ENCODE data around the gene GNAQ.

DNA sequence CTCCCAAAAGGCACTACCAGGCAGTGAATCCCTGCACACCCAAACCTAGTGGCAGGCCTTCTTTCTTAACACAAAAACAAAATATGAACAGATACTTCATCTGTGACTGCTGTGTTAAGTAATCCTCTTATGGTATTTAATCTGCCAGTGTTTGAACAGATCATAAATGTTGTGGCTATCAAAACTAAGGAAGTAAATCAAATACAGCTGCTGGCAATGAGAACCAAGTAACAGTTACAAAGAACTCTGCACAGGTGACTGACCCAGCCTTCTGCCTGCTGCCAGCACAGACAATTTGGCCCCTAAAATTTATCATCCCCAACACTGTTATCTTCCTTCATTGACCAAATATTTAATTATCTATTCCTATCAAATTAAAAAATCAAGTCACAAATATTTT lies 78.0 kb downstream of the GNAQ start:
- TF ChIP-seq, protein P1, sequence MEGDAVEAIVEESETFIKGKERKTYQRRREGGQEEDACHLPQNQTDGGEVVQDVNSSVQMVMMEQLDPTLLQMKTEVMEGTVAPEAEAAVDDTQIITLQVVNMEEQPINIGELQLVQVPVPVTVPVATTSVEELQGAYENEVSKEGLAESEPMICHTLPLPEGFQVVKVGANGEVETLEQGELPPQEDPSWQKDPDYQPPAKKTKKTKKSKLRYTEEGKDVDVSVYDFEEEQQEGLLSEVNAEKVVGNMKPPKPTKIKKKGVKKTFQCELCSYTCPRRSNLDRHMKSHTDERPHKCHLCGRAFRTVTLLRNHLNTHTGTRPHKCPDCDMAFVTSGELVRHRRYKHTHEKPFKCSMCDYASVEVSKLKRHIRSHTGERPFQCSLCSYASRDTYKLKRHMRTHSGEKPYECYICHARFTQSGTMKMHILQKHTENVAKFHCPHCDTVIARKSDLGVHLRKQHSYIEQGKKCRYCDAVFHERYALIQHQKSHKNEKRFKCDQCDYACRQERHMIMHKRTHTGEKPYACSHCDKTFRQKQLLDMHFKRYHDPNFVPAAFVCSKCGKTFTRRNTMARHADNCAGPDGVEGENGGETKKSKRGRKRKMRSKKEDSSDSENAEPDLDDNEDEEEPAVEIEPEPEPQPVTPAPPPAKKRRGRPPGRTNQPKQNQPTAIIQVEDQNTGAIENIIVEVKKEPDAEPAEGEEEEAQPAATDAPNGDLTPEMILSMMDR (IDR thresholded peaks at IDR 0.05) = no peak
- no peak for TF ChIP-seq ZFX (IDR thresholded peaks at IDR 0.05; ENCODE audit: borderline replicate concordance)

Measured in 22Rv1 (cell line).